Mesenchymal stem cell (in vitro differentiated cells and primary cell): Measurements from ENCODE around the gene EPC2.

Experiments
- DNase-seq: peaks from one replicate; pipeline ENCODE4 v3.0.0-alpha.2; 2013
- H2AFZ ChIP-seq: one replicate; pipeline ENCODE4 v1.6.1; 2013; ENCODE audit warnings: low read depth, mild to moderate bottlenecking, control low read depth, inconsistent platforms, low read length, moderate library complexity
- H2AK5ac ChIP-seq: 2 replicates; pipeline ENCODE4 v1.6.1; 2013; ENCODE audit warnings: low read length, moderate library complexity, mild to moderate bottlenecking, inconsistent platforms; ENCODE audit not compliant: severe bottlenecking
- H2BK120ac ChIP-seq: one replicate; pipeline ENCODE4 v1.6.1; 2013; ENCODE audit warnings: low read depth, mild to moderate bottlenecking, inconsistent platforms, low read length, moderate library complexity
- H2BK12ac ChIP-seq, 2 experiments: one replicate each; pipeline ENCODE4 v1.6.1; 2013; ENCODE audit warnings: inconsistent platforms in 2 of 2, low read length in 2 of 2, mild to moderate bottlenecking in 2 of 2, moderate library complexity in 2 of 2, control low read depth in 1 of 2
- H2BK15ac ChIP-seq: one replicate; pipeline ENCODE4 v1.6.1; 2013; ENCODE audit warnings: mild to moderate bottlenecking, low read depth, inconsistent platforms; ENCODE audit not compliant: poor library complexity, severe bottlenecking
- H2BK5ac ChIP-seq: 2 replicates; pipeline ENCODE4 v1.6.1; 2013; ENCODE audit warnings: low read depth, mild to moderate bottlenecking, low read length, control low read depth, inconsistent platforms; ENCODE audit not compliant: poor library complexity, severe bottlenecking
- H3K14ac ChIP-seq, 2 experiments: one replicate each; pipeline ENCODE4 v1.6.1; 2013; ENCODE audit warnings: inconsistent platforms in 2 of 2, low read length in 2 of 2, control low read depth in 1 of 2, mild to moderate bottlenecking in 1 of 2, moderate library complexity in 1 of 2
- H3K18ac ChIP-seq, 2 experiments: one replicate each; pipeline ENCODE4 v1.6.1; 2013; ENCODE audit warnings: inconsistent platforms in 2 of 2, low read length in 2 of 2, control low read depth in 1 of 2, low read depth in 1 of 2, mild to moderate bottlenecking in 1 of 2
- H3K23ac ChIP-seq, 2 experiments: one replicate each; pipeline ENCODE4 v1.6.1; 2013; ENCODE audit warnings: inconsistent platforms in 2 of 2, low read length in 2 of 2, mild to moderate bottlenecking in 2 of 2, moderate library complexity in 2 of 2, control low read depth in 1 of 2
- H3K27ac ChIP-seq: 2 replicates; pipeline ENCODE4 v1.5.1; 2013; ENCODE audit warnings: mild to moderate bottlenecking, moderate library complexity, low read length, control low read depth, inconsistent platforms; ENCODE audit not compliant: poor library complexity, severe bottlenecking
- H3K27me3 ChIP-seq, 2 experiments: 2 replicates each; pipeline versions ENCODE4 v1.6.1 to v1.7.0; 2013; ENCODE audit warnings: low read length in 2 of 2, mild to moderate bottlenecking in 2 of 2, moderate library complexity in 2 of 2, control low read depth in 1 of 2, inconsistent platforms in 1 of 2; ENCODE audit not compliant: control insufficient read depth in 1 of 2, insufficient read depth in 1 of 2
- H3K36me3 ChIP-seq, 2 experiments: 2 replicates each; pipeline versions ENCODE4 v1.6.1 to v1.7.0; 2013; ENCODE audit warnings: low read length in 2 of 2, control low read depth in 1 of 2, inconsistent platforms in 1 of 2, low read depth in 1 of 2, mild to moderate bottlenecking in 1 of 2; ENCODE audit not compliant: insufficient read depth in 2 of 2, control insufficient read depth in 1 of 2
- H3K4ac ChIP-seq, 2 experiments: one replicate each; pipeline ENCODE4 v1.6.1; 2013; ENCODE audit warnings: inconsistent platforms in 2 of 2, low read length in 2 of 2, mild to moderate bottlenecking in 2 of 2, moderate library complexity in 2 of 2, control low read depth in 1 of 2, low read depth in 1 of 2
- H3K4me1 ChIP-seq: 2 replicates; pipeline ENCODE4 v1.6.1; 2013; ENCODE audit warnings: low read depth, low read length, control low read depth; ENCODE audit not compliant: control insufficient read depth, insufficient read depth
- H3K4me2 ChIP-seq: 2 replicates; pipeline ENCODE4 v1.6.1; 2013; ENCODE audit warnings: low read length, mild to moderate bottlenecking, inconsistent platforms; ENCODE audit not compliant: poor library complexity, severe bottlenecking
- H3K4me3 ChIP-seq, 2 experiments: 2 replicates each; pipeline versions ENCODE4 v1.5.1 to v1.7.0; 2013; ENCODE audit warnings: low read length in 2 of 2, mild to moderate bottlenecking in 2 of 2, control low read depth in 1 of 2, low read depth in 1 of 2; ENCODE audit not compliant: insufficient read depth in 1 of 2
- H3K79me1 ChIP-seq: replicated peaks from 2 replicates; pipeline ENCODE4 v1.6.1; 2013; ENCODE audit warnings: mild to moderate bottlenecking, control low read depth, low read length, inconsistent platforms; ENCODE audit not compliant: poor library complexity, severe bottlenecking
- H3K9ac ChIP-seq: 2 replicates; pipeline ENCODE4 v1.7.0; 2013; ENCODE audit warnings: mild to moderate bottlenecking, low read length, moderate library complexity
- H3K9me3 ChIP-seq: 2 replicates; pipeline ENCODE4 v1.7.0; 2013; ENCODE audit warnings: mild to moderate bottlenecking, low read length; ENCODE audit not compliant: control insufficient read depth
- H4K8ac ChIP-seq: one replicate; pipeline ENCODE4 v1.6.1; 2013; ENCODE audit warnings: inconsistent platforms, mild to moderate bottlenecking, low read length, moderate library complexity
- H4K91ac ChIP-seq: one replicate; pipeline ENCODE4 v1.6.1; 2013; ENCODE audit warnings: mild to moderate bottlenecking, low read length, inconsistent platforms
- WGBS: methylation state at CpG from one replicate; pipeline ENCODE4 v1.1.7; 2013; ENCODE audit warnings: mixed read lengths; 5-methylcytosine and 5-hydroxymethylcytosine counted together

Gene EPC2

DNA sequence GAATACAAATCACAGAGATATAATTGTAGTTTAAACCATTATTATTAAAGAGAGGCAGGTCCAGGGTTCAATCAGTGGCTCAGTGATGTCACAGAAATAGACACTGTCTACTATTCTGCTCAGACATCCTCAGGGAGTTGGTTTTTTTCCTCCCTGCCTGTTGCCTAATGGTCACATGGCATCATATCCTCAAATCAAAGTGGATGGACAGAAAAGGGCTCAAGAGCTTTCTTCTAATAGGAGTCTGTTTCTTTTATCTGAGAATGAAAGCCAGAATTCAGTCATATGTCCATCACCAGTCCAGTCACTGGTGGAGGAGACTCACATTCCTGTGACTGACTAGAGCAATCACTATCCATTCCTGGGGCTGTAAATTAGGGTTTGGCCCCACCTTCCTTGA lies 27.9 kb upstream of the EPC2 start:
- no peak overlapping the region for H2BK120ac ChIP-seq
- no peak overlapping the region for H3K18ac ChIP-seq
- H3K4me1 ChIP-seq: peaks cover 10% of the 10 kb centered on the region
- H2BK5ac ChIP-seq: no peak overlapping the region
- no peak overlapping the region for H3K4me2 ChIP-seq
- H2BK15ac ChIP-seq: no peak overlapping the region
- H4K8ac ChIP-seq: no peak overlapping the region
- H3K36me3 ChIP-seq: no peaks in the 10 kb centered on the region
- no peak overlapping the region for H3K23ac ChIP-seq
- no peak overlapping the region for H2BK12ac ChIP-seq
- H2AFZ ChIP-seq: no peak overlapping the region
- H3K79me1 ChIP-seq: no peaks in the 10 kb centered on the region
- peak; percentile 16 for DNase-seq
- H4K91ac ChIP-seq: no peak overlapping the region
- no peaks in the 10 kb centered on the region for H3K9me3 ChIP-seq
- no peak overlapping the region for H3K9ac ChIP-seq
- no peak overlapping the region for H3K14ac ChIP-seq
- no peak overlapping the region for H3K4ac ChIP-seq
- no peak overlapping the region for H3K4me3 ChIP-seq
- no peak overlapping the region for H3K27ac ChIP-seq
- H3K27me3 ChIP-seq: no peaks in the 10 kb centered on the region
- no peak overlapping the region for H2AK5ac ChIP-seq

DNA sequence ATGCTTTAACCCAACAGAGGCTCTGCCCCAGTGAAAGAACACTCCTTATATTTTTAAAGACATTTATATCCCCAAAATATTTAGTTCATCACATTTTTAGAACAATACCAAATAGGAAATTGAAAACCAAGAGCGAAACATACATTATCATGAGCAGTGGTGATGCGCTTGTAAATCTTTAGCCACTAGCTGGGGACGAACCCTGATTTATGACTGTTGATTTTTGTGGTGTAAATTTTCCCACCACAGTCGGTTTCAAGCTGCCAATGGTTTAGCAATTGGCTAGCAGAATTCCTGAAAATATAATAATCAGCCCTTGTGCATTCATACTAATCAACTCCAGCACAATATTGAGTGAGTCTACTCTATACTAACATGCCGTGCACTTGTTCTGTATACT lies 27.3 kb upstream of the EPC2 start:
- no peak overlapping the region for H2AK5ac ChIP-seq
- H2BK120ac ChIP-seq: no peak overlapping the region
- H3K4me3 ChIP-seq: no peak overlapping the region
- peaks cover 10% of the 10 kb centered on the region for H3K4me1 ChIP-seq
- H3K27me3 ChIP-seq: no peaks in the 10 kb centered on the region
- no peak overlapping the region for H4K91ac ChIP-seq
- no peak overlapping the region for H2BK5ac ChIP-seq
- no peak overlapping the region for H3K14ac ChIP-seq
- DNase-seq: no peak
- H3K18ac ChIP-seq: no peak overlapping the region
- H4K8ac ChIP-seq: no peak overlapping the region
- H3K4ac ChIP-seq: no peak overlapping the region
- WGBS: 82% methylated on average over 4 of the region's 5 CpGs
- H3K9me3 ChIP-seq: no peaks in the 10 kb centered on the region
- no peaks in the 10 kb centered on the region for H3K36me3 ChIP-seq
- no peaks in the 10 kb centered on the region for H3K79me1 ChIP-seq
- no peak overlapping the region for H3K23ac ChIP-seq
- H3K27ac ChIP-seq: no peak overlapping the region
- H2BK12ac ChIP-seq: no peak overlapping the region
- no peak overlapping the region for H3K4me2 ChIP-seq
- no peak overlapping the region for H2BK15ac ChIP-seq
- no peak overlapping the region for H2AFZ ChIP-seq
- no peak overlapping the region for H3K9ac ChIP-seq

DNA sequence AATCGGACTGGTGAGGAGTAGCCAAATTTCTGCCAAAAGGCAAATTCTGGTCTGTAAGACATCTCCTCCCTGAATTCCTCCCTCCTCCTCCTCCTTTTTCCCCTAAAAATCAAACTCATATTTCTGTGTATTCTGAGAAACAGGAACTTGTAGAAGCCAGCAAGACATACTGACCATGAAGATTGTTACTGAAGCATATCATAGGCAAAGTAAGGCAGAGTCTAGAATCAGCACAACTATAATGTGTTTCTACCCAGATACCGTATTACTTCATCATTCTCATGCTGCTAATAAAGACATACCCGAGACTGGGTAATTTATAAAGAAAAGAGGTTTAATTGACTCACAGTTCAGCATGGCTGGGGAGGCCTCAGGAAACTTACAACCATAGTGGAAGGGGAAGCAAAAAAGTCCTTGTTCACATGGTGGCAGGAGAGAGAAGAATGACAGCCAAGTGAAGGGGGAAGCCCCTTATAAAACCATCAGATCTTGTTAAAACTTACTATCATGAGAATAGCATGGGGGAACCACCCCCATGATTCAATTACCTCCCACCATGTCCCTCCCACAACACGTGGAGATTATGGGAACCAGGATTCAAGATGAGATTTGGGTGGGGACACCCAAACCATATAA lies 24.9 kb upstream of the EPC2 start:
- no peak overlapping the region for H2BK5ac ChIP-seq
- H3K27ac ChIP-seq: no peak overlapping the region
- no peak overlapping the region for H2AFZ ChIP-seq
- H2BK120ac ChIP-seq: no peak overlapping the region
- H4K91ac ChIP-seq: no peak overlapping the region
- H4K8ac ChIP-seq: no peak overlapping the region
- peaks cover 0 to 5% of the 10 kb centered on the region in 2 experiments for H3K27me3 ChIP-seq
- H2BK12ac ChIP-seq: no peak overlapping the region
- no peak for DNase-seq
- no peak overlapping the region for H2BK15ac ChIP-seq
- H3K4me3 ChIP-seq: no peak overlapping the region
- H3K4me1 ChIP-seq: peaks cover 4% of the 10 kb centered on the region
- WGBS: 96% methylated on average over 3 of the region's 4 CpGs
- H3K9ac ChIP-seq: no peak overlapping the region
- H2AK5ac ChIP-seq: no peak overlapping the region
- H3K4me2 ChIP-seq: no peak overlapping the region
- H3K4ac ChIP-seq: no peak overlapping the region
- H3K18ac ChIP-seq: no peak overlapping the region
- no peaks in the 10 kb centered on the region for H3K36me3 ChIP-seq
- H3K79me1 ChIP-seq: no peaks in the 10 kb centered on the region
- no peak overlapping the region for H3K23ac ChIP-seq
- H3K14ac ChIP-seq: no peak overlapping the region
- no peaks in the 10 kb centered on the region for H3K9me3 ChIP-seq

GRCh38 chr2:148622366-148622765 lies 22.2 kb upstream of the EPC2 start:
- Histone ChIP-seq H3K4me3 (no peak overlapping the region), H3K4ac (no peak overlapping the region), H3K9ac (no peak overlapping the region), H4K91ac (no peak overlapping the region), H2BK5ac (no peak overlapping the region), H2BK120ac (no peak overlapping the region), H3K36me3 (no peaks in the 10 kb centered on the region), H3K14ac (no peak overlapping the region), H2AFZ (no peak overlapping the region), H2BK15ac (no peak overlapping the region), H3K4me1 (no peaks in the 10 kb centered on the region), H3K27ac (no peak overlapping the region), H3K23ac (no peak overlapping the region), H3K79me1 (no peaks in the 10 kb centered on the region), H3K9me3 (no peaks in the 10 kb centered on the region), H2BK12ac (no peak overlapping the region), H3K4me2 (no peak overlapping the region), H3K18ac (no peak overlapping the region), H3K27me3 (peaks cover 0 to 5% of the 10 kb centered on the region in 2 experiments), H2AK5ac (no peak overlapping the region), H4K8ac (no peak overlapping the region)
- no peak for DNase-seq
- WGBS: 83% methylated on average over 2 of the region's 3 CpGs
